NCI-H748 (cell line): ENCODE data around the gene MRTFA.
"Not testable (repeated sequence)": the region's sequence is repeated elsewhere in the genome, so short reads cannot be mapped to it uniquely, and the experiment has no call there.

ENCODE experiments used
- DNase-seq: peaks from one replicate; lab custom pipeline; 2025; ENCODE audit not compliant: unreplicated experiment; lab: John Stamatoyannopoulos, UW

MRTFA gene

DNA sequence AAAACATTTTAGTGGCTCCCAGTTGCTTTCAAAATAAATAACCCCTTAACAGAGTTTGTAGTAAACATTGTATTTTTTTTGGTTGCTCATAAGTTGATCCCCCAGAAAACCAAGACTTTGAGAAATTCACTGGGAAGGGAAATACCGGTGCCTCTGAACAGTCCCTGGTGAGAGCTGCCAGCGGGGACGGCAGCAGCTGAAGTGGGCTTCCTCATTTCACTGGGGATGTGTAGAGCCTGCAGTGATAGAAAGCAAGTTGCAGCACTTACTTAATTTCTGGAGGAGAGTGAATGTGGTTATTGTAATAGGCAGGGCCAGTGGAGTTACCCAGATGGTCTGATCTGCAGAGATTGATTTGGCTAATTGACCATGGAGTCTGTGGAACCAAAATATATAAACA is 24.2 kb upstream of the MRTFA start:
- DNase-seq = no peak

GRCh38 chr22:40659166-40659565 is 22.6 kb upstream of the MRTFA start:
- peak; percentile 41 for DNase-seq

DNA sequence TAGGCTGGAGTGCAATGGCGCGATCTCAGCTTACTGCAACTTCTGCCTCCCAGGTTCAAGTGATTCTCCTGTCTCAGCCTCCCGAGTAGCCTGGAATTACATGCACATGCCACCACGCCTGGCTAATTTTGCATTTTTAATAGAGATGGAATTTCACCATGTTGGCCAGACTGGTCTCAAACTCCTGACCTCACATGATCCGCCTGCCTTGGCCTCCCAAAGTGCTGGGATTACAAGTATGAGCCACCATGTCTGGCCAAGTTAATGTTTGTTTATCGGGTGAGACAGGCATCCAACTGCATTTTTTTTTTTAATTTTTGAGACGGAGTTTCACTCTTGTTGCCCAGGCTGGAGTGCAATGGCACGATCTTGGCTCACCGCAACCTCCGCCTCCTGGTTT is 20.1 kb upstream of the MRTFA start:
- not testable (repeated sequence) for DNase-seq

DNA sequence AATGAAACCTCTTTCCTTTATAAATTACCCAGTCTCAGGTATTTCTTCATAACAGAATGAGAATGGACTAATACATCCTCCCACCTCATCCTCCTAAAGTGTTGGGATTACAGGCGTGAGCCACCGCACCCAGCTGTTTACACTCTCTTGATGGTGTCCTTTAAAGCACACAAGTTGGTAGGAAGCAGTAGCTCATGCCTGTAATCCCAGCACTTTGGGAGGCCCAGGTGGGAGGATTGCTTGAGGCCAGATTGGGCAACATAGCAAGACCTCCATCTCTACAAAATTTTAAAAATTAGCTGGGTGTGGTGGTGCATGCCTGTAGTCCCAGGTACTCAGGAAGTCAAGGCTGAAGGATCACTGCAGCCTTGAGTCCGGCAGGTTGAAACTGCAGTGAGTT is 19.4 kb upstream of the MRTFA start:
- not testable (repeated sequence) for DNase-seq

DNA sequence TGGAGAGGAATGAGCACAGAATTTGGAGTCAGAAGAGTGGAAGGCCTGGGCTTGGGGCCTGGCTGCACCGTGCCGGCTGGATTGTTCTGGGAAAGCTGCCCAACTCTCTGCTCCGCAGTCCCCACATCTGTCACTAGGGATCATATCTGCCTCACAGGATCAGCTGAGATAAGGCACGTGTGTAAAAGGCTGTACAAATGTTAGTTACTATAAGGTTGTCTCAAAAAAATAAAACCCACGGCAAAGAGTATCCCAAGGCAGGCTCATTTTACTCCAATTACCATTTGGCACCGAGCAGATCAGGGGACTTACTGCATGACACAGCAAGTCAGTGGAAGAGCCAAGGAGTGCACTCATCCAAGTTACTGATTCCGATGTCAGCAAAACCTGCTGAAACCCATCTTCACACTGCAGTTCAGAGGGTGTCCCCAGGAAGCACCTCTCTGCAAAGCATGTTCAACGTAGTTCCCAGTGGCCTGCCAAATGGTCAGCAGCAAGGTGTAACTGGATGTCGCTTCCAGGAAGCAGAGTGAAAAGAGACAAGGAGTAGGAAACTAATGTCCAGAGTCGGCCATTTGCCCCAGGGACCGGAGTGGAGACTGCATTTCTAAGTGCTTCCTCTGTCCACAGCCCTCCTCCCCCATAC is 18.1 kb upstream of the MRTFA start:
- peak; percentile 33 for DNase-seq

- DNase-seq = no peak
Observed at GRCh38 chr22:40653361-40653760, 16.8 kb upstream of the MRTFA start.

- DNase-seq = peak; percentile 92
Observed at GRCh38 chr22:40651563-40652501, 15.3 kb upstream of the MRTFA start.

GRCh38 chr22:40651057-40651456 is 14.5 kb upstream of the MRTFA start:
- DNase-seq = no peak

DNA sequence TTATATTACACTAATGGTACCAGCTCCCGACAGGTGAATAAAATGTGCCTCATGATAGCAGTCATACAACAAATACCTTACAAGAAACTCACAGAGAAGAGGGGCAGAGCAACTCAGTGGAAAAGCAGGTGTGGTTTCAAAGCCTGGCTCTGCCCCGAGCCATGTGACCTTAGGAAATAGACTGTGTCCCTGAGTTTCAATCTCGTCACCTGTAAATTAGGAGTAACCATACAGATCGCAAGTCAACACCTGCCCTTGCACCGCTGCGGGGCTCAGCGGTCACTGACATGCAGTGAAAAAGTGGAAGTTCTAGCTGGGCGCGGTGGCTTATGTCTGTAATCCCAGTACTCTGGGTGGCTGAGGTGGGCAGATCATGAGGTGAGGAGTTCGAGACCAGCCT is 11.9 kb upstream of the MRTFA start:
- DNase-seq = no peak

- no peak for DNase-seq
Observed at GRCh38 chr22:40645579-40646197, 9.2 kb upstream of the MRTFA start.

DNA sequence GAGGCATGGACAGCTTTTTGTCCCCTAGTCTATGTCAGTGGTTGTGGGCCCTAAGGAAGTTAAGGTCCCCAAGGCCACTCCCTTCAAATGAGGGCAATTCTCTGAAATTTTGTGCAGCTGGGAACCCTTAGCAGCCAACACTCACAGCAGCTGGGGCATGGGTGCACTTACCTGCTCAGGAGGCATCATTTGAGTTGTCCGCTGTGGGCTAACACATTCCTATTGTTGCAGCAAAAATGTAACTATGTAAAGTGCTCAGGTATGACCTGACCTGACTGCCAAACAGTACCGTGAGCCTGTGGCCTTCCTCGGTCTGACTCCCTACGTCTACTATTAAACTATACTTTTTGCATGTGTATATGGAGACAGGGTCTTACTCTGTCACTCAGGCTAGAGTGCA is 5.8 kb upstream of the MRTFA start:
- no peak for DNase-seq

- DNase-seq = no peak
Observed at GRCh38 chr22:40641269-40641668, 4.8 kb upstream of the MRTFA start.

DNA sequence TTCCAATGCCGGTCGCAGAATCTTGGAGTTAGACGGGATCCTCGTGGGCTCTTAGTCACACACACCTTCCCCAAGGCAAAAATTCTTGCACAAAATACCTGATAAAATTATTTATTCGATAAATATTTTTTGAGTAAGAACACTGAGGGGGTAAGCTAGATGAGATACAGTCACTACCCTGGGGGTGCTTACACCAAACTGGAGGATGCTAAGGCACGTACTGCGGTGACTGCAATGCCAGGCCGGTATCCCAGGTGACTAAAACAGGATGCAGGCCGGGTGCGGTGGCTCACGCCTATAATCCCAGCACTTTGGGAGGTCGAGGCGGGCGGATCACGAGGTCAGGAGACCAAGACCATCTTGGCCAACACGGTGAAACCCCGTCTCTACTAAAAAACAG is 1.7 kb upstream of the MRTFA start:
- DNase-seq = no peak

DNA sequence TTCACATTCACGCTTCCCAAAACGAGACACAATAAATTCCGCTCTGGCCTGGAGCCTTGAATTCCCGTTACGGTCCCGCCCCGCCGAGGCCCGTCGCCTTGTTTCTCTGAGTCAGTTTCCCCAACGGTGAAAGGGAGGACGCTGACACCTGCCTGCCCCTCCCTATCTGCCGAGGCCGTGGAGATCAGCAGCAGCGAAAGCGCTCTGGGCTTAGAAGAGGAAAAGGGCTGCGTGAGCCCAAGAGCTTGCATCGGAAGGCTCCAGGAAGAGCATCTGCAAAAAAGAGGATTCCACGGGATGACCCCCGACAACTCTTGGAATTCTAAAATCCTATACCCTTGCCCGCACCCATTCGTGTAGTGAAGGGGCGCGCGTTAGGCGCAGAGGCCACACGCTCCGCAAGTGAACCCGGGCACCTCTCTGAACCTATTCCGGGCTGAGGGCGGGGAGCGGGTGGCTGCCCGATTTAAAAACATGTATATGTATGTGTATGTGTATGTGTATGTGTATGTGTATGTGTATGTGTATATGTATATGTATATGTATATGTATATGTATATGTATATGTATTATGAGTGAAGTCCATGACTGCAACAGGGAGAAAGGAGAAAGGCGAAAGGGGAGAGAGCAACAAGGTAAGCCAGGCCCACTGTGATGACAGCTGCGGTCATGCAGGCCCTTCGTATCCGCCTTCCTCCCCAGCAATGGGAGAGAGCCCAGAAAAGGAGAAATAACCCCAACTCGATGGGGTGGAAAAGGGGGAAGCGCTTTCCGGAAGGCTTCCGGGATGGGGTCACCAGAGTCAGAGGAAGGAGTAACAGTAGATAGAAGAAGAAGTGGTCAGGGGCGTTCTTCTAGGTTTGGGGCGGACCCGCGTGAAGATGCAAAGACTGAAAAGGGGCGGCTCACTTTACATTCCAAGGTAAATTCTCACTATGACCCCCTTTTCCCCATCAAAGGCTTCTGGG is 948 bp upstream of the MRTFA start:
- peak; percentile 48 for DNase-seq

GRCh38 chr22:40635940-40636379 is 559 bp downstream of the MRTFA start:
- peak; percentile 51 for DNase-seq

DNA sequence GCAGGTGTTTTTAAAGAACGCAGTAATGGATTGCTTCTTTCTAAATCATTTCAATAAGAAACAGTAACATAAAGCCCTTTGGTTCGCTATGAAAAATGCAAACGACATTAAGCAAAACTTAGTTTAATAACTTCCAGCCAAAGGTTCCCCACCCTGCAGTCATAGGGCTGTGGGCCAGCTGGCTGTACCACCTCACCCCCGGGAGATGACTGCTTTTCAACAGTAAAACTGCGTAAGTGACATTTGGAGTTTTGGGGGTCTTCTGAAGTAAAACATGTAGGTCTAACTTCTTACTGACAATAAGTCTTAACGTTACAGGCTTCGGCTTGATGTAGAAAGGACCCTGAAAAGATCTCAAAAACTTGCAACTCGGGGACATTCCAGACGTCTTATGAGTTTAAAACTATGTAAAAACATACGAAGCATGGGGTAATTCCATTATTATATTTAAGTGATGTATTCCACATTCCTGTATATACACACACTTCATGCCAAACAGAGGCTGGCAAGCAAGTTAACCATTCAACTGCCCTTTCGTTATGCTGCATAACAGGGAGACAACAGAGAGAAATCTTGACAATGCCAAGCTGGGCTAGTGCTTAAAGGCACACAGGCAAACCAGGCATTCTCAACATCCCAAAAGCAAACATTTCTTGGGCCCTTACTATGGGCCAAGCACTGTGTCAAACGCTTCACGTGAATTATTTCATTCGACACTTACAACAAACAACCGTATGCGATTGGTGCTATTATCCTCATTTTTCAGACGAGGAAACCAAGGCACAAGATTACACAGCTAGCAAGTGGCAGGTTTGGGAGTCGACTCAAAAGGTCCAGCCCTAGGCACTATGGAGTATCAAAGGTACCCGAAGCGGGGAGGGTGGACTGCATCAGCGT is 1.2 kb downstream of the MRTFA start:
- no peak for DNase-seq

DNA sequence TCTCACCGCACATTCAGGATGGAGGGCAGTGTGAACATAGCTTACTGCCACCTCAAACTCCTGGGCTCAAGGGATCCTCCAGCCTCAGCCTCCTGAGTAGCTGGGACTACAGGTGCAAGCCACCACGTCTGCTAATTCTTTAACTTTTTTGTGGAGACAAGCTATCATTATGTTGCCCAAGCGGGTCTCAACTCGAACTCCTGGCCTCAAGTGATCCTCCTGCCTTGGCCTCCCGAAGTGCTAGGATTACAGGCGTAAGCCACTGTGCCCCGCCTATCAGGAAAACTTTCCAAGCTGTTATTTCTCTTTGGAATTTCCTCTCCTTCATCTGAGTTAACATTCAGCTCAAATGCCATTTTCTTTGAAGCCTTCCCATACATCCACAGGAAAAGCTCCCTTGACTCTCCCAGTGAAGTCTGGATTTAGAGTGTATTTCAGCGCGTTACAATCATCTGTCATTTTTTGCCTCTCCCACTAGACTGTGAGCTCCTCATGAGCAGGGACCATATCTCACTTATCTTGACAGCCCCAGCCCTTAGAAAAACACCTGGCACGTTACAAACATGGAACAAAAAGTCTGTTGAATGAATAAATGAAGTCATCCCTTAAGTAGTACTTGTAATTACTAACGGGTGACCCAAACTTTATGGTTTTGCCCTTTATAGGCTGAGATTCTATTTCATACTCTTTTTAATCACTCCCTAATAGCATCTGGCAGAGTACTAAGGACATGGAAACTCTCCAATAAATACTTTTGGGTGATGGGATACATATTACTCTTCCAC is 2.2 kb downstream of the MRTFA start:
- no peak for DNase-seq

GRCh38 chr22:40633036-40633435 is 3.5 kb downstream of the MRTFA start:
- DNase-seq = no peak

GRCh38 chr22:40631925-40632324 is 4.6 kb downstream of the MRTFA start:
- no peak for DNase-seq
